ENCODE data around the gene RNLS.
"Not testable (repeated sequence)": the region's sequence is repeated elsewhere in the genome, so short reads cannot be mapped to it uniquely, and the experiment has no call there.

The RNLS gene

GRCh38 chr10:88521791-88522190 lies 61.3 kb downstream of the RNLS start:
- no peak for DNase-seq

DNA sequence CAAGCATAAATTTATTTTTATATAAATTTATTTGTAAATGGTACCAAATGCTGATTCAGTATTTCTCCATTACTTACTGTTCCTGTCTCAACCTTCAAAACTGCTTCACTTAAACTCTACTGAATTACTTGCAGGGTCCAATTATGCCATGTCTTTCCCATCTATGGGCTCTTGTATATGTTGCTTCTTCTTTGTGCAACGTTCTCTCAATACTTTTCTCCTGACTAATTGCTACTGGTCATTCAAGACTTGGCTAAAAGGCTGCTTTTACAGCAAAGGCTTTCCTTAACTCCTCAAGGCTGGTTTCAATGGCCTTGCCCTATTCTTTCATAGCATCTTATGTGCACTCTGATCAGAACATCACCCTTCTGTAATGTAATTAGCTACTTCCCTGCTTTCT lies 67.9 kb downstream of the RNLS start:
- DNase-seq: no peak

GRCh38 chr10:88512599-88512998 lies 70.5 kb downstream of the RNLS start:
- DNase-seq: no peak

DNA sequence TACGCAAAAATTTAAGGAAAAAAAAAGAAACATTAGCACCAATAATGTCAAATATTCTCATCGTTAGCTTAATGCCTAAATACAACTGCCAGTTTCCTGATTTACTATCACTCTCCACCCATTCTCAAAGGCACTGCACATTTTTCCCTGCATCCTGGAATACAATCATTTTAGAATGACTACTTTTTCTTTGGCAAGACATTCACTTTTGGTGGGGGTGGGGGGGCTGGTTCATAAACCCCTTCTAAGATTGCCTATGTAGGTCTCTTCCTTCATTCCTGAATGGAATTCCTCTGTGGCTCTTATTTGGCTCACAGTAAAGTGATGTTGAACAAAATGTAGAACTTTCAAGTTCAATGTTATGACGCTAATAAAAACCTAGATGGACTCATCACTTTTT lies 74.3 kb downstream of the RNLS start:
- DNase-seq: no peak

GRCh38 chr10:88507826-88508453 lies 75.2 kb downstream of the RNLS start:
- DNase-seq: no peak

DNA sequence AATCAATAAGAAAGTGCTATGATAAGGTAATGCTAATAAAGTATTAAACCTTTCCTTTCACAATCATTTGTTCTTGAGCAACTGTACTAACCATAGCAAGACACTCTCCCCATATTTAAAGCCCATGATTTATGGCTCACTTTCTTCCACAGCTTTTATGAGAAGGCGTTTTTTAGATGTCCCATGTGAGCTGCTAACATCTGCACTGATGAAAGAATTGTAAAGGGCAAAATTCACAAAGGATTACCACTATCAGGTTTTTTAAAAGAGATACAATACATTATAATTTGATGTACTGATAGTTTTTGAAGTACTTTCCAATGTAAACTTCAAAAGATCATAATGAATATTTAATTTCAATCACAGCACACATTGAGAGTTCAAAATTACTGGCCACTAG lies 75.7 kb downstream of the RNLS start:
- DNase-seq: no peak

- DNase-seq: no peak
Measured at GRCh38 chr10:88505680-88506215, 77.4 kb downstream of the RNLS start.

GRCh38 chr10:88505265-88505664 lies 77.9 kb downstream of the RNLS start:
- no peak for DNase-seq

DNA sequence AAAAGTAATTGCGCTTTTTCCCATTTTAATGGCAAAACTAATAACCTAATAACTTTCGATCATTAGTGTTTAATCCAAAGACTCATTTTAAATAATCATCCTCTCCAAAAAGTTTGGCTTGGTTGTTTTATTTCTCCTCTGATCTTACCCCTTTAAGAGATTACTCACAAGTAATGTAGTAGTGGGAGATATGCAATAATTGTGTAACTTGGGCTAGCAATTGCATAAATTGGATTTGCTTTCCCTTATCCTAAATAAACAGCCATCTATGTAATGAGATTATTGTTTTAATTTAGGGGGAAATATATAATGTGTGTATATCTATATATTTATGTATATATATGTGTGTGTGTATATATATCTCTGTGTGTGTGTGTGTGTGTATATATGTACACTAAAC lies 82.5 kb downstream of the RNLS start:
- DNase-seq: no peak

DNA sequence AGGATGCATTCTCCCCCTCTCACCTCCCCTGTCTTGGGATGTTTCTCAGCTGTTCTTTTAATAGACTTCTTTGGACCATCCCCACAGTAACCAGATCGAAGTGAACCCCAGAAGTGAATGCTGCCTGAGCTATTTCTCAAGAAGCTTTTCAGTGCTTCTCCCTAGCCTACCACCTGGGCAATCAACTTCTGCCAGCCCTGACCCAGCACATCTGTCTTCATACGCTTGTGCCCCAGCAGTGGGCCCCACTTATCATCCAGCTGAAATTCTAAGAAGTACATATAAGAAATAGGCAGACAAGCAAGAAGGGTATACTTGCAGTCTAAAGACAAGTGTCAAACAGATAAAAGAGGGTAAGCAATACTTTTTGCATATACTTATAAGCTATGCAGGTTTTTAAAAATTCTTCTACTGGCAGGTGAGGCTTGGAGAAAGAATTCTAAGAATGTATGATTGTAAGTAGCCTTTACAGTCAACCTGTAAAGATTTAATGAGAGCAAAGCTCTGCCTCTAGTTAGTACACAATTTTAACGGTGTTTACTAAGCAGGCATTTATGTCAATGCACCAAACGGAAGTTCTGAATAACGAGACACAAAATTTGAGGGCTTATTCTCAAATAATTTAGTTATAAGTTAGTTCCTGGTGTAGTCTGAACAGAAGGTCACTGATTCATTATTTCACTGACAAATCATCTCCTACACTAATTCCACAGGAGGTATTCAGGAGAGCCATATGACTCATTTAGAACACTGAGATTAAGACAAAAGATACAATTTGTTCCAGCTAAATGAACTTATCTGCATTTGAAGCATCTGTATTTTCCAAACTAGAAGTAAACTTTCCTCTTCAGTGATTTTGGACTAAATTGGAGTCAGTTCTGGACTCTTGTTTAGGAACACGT lies 83.3 kb downstream of the RNLS start:
- DNase-seq: no peak

DNA sequence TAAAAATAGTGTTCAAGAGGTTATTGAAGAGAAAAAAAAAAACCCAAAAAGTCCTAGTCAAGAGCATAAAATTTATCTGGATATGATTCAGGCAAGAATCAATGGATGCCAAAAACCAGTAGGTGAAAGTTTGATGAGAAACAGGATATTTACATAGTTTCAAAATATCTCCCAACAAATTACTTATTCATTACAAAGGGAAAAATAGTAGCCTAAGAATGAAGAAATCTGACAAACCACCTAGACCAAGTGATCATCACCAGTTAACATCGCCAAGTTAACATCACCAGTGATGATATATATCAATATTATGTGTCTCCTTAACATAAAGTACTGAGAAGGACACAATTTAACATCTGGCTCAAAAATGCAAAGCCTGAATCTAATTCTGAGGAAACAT lies 85.2 kb downstream of the RNLS start:
- no peak for DNase-seq

- DNase-seq: no peak
Measured at GRCh38 chr10:88494537-88494936, 88.6 kb downstream of the RNLS start.

GRCh38 chr10:88493691-88494483 lies 89.2 kb downstream of the RNLS start:
- no peak for DNase-seq

GRCh38 chr10:88491314-88491713 lies 91.8 kb downstream of the RNLS start:
- no peak for DNase-seq

- DNase-seq: no peak
Measured at GRCh38 chr10:88490231-88490980, 92.7 kb downstream of the RNLS start.

DNA sequence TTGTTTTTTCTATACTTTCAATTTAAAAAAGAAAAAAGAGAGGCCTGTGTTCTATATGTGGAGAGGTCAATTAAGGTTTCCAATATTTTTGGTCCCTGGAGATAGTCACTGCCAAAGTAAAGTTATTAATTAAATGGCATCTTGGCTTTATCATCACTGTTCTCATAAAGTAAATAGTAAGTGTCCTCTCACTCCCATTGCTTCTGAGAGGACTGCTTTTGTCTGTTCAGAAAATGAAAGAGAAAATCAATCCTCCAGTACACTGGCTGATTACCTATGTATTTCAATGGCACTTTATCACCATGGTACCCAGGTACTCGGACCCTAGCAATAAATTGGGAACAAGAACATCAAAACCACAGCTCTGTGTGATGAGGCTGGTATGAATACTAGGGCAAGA lies 94.0 kb downstream of the RNLS start:
- no peak for DNase-seq

GRCh38 chr10:88486816-88487215 lies 96.3 kb downstream of the RNLS start:
- not testable (repeated sequence) for DNase-seq

- DNase-seq: no peak
Measured at GRCh38 chr10:88482220-88482619, 100.9 kb downstream of the RNLS start.

DNA sequence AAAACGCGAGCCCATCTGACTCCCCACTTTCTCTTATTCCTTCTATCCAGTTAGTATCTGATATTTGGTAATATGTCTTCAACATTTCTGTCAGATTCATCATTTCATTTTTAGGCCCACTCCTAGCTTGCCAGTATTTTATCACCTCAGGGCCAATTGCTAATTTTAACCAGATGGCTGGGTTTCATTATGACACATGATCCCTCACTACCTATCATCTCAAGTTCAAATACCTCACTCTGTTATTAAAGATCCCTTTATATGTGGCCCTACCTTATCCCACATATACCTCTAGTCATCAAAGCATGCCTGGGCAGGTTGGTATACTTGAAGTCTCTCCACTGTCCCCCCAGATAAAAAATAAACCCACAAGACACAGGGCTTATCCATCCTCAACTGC lies 104.9 kb downstream of the RNLS start:
- DNase-seq: no peak

GRCh38 chr10:88477343-88478085 lies 105.6 kb downstream of the RNLS start:
- no peak for DNase-seq

DNA sequence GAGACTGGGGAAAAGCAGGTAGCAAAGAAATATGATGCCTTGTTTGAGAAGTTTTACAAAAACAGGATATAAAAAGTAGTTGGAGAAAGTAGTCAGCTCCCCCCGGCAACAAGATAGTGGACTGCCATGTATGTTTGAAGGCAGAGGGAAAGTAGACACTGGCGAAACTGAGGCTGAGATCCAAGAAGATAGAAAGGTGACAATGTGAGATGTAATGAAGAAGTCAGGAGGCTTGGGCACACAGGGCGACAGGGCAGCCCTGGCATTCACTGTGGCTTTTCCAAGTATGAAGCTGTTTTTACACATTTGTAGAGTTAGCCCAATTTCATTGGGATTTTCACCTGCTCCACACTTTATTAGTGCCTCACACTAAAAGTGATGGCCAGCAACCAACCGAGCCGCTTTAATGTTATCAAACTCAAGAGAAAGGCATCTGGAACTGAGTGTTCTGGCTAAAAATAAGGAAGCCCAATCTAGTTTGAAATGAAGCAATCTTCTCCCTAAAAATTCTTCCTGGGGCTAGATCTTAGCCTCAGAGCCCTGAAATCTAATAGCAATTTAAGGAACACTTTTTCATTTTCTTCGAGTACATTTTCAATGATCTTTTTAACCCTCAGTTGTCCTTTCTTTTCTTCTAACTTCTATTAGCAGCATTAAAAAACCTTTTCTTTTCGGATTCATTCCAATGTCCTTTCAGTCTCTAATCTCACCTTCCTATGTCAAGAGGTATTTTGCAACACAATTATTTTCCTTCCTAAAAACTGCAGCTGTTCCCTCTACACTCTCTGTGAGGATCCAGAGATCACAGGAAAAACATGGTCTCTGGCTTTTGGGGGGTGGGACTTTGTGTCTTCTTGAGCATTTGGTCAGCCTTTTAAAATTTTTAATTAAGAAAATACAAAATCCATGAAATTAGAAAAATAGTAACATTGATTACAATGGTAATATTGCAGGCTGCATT lies 108.0 kb downstream of the RNLS start:
- no peak for DNase-seq
